Measurements from ENCODE around the gene MAGI2.

Gene MAGI2

GRCh38 chr7:79281426-79281825, 172.0 kb downstream of the MAGI2 start:
- TF ChIP-seq TAF1 (IDR thresholded peaks at IDR 0.05; ENCODE audit: low read depth, low read length) (no peak), POLR2AphosphoS5 (IDR thresholded peaks at IDR 0.05; ENCODE audit: low read depth, low read length) (no peak), PAX5 (IDR thresholded peaks at IDR 0.05; ENCODE audit: insufficient read depth, low read length, severe bottlenecking) (no peak), SPI1 (IDR thresholded peaks at IDR 0.05; ENCODE audit: low read depth, low read length) (no peak), POU2F2 (IDR thresholded peaks at IDR 0.05; ENCODE audit: low read depth, low read length) (no peak)
- DNase-seq (ENCODE audit: insufficient read length, low spot score), result no peak
- no peak for FAIRE-seq

- DNase-seq (ENCODE audit: insufficient read length, low spot score) (no peak), FAIRE-seq (no peak)
- TF ChIP-seq TAF1 (IDR thresholded peaks at IDR 0.05; ENCODE audit: low read depth, low read length), result no peak
- no peak for TF ChIP-seq SPI1 (IDR thresholded peaks at IDR 0.05; ENCODE audit: low read depth, low read length)
- no peak for TF ChIP-seq POLR2AphosphoS5 (IDR thresholded peaks at IDR 0.05; ENCODE audit: low read depth, low read length)
- TF ChIP-seq POU2F2 (IDR thresholded peaks at IDR 0.05; ENCODE audit: low read depth, low read length), result no peak
- no peak for TF ChIP-seq PAX5 (IDR thresholded peaks at IDR 0.05; ENCODE audit: insufficient read depth, low read length, severe bottlenecking)
- TF ChIP-seq POLR2A (IDR thresholded peaks at IDR 0.05; ENCODE audit: low read depth, low read length), result no peak
Observed at GRCh38 chr7:79272938-79273337, 180.5 kb downstream of the MAGI2 start.

- TF ChIP-seq POU2F2 (IDR thresholded peaks at IDR 0.05; ENCODE audit: low read depth, low read length), result no peak
- DNase-seq (ENCODE audit: insufficient read length, low spot score) (no peak), FAIRE-seq (no peak)
Observed at GRCh38 chr7:79272066-79272669, 181.3 kb downstream of the MAGI2 start.

GRCh38 chr7:79268730-79269129, 184.7 kb downstream of the MAGI2 start:
- DNase-seq (ENCODE audit: insufficient read length, low spot score) (no peak), FAIRE-seq (no peak)
- no peak for TF ChIP-seq SPI1 (IDR thresholded peaks at IDR 0.05; ENCODE audit: low read depth, low read length)
- TF ChIP-seq PAX5 (IDR thresholded peaks at IDR 0.05; ENCODE audit: insufficient read depth, low read length, severe bottlenecking), result no peak
- TF ChIP-seq TAF1 (IDR thresholded peaks at IDR 0.05; ENCODE audit: low read depth, low read length), result no peak
- TF ChIP-seq POLR2A (IDR thresholded peaks at IDR 0.05; ENCODE audit: low read depth, low read length), result no peak

- no peak for FAIRE-seq
Observed at GRCh38 chr7:79258826-79259225, 194.6 kb downstream of the MAGI2 start.

GRCh38 chr7:79257959-79258358, 195.5 kb downstream of the MAGI2 start:
- TF ChIP-seq TAF1 (IDR thresholded peaks at IDR 0.05; ENCODE audit: low read depth, low read length), result no peak
- no peak for TF ChIP-seq POLR2A (IDR thresholded peaks at IDR 0.05; ENCODE audit: low read depth, low read length)
- no peak for TF ChIP-seq PAX5 (IDR thresholded peaks at IDR 0.05; ENCODE audit: insufficient read depth, low read length, severe bottlenecking)
- no peak for TF ChIP-seq POU2F2 (IDR thresholded peaks at IDR 0.05; ENCODE audit: low read depth, low read length)
- no peak for TF ChIP-seq POLR2AphosphoS5 (IDR thresholded peaks at IDR 0.05; ENCODE audit: low read depth, low read length)
- no peak for TF ChIP-seq SPI1 (IDR thresholded peaks at IDR 0.05; ENCODE audit: low read depth, low read length)
- FAIRE-seq, result no peak

More at GRCh38 chr7:79258826-79259225, 194.6 kb downstream of the MAGI2 start:
- no peak for TF ChIP-seq POLR2AphosphoS5 (IDR thresholded peaks at IDR 0.05; ENCODE audit: low read depth, low read length)
- no peak for DNase-seq (ENCODE audit: insufficient read length, low spot score)

GRCh38 chr7:79245623-79246249, 207.7 kb downstream of the MAGI2 start:
- DNase-seq (ENCODE audit: insufficient read length, low spot score) (no peak), FAIRE-seq (no peak)
- TF ChIP-seq POLR2A (IDR thresholded peaks at IDR 0.05; ENCODE audit: low read depth, low read length) (no peak), TAF1 (IDR thresholded peaks at IDR 0.05; ENCODE audit: low read depth, low read length) (no peak), PAX5 (IDR thresholded peaks at IDR 0.05; ENCODE audit: insufficient read depth, low read length, severe bottlenecking) (no peak)

More at GRCh38 chr7:79257959-79258358, 195.5 kb downstream of the MAGI2 start:
- DNase-seq (ENCODE audit: insufficient read length, low spot score), result no peak

GRCh38 chr7:79244482-79244881, 209.0 kb downstream of the MAGI2 start:
- DNase-seq (ENCODE audit: insufficient read length, low spot score) (no peak), FAIRE-seq (no peak)
- TF ChIP-seq POU2F2 (IDR thresholded peaks at IDR 0.05; ENCODE audit: low read depth, low read length), result no peak
- no peak for TF ChIP-seq SPI1 (IDR thresholded peaks at IDR 0.05; ENCODE audit: low read depth, low read length)
- TF ChIP-seq POLR2A (IDR thresholded peaks at IDR 0.05; ENCODE audit: low read depth, low read length), result no peak
- TF ChIP-seq PAX5 (IDR thresholded peaks at IDR 0.05; ENCODE audit: insufficient read depth, low read length, severe bottlenecking), result no peak
- no peak for TF ChIP-seq TAF1 (IDR thresholded peaks at IDR 0.05; ENCODE audit: low read depth, low read length)
- TF ChIP-seq POLR2AphosphoS5 (IDR thresholded peaks at IDR 0.05; ENCODE audit: low read depth, low read length), result no peak

GRCh38 chr7:79241288-79242060, 212.0 kb downstream of the MAGI2 start:
- no peak for DNase-seq (ENCODE audit: insufficient read length, low spot score)
- no peak for FAIRE-seq
- TF ChIP-seq POLR2A (IDR thresholded peaks at IDR 0.05; ENCODE audit: low read depth, low read length) (no peak), POLR2AphosphoS5 (IDR thresholded peaks at IDR 0.05; ENCODE audit: low read depth, low read length) (no peak), PAX5 (IDR thresholded peaks at IDR 0.05; ENCODE audit: insufficient read depth, low read length, severe bottlenecking) (no peak), TAF1 (IDR thresholded peaks at IDR 0.05; ENCODE audit: low read depth, low read length) (no peak), POU2F2 (IDR thresholded peaks at IDR 0.05; ENCODE audit: low read depth, low read length) (no peak), SPI1 (IDR thresholded peaks at IDR 0.05; ENCODE audit: low read depth, low read length) (no peak)

GRCh38 chr7:79240413-79240812, 213.1 kb downstream of the MAGI2 start:
- FAIRE-seq, result no peak
- no peak for DNase-seq (ENCODE audit: insufficient read length, low spot score)
- TF ChIP-seq TAF1 (IDR thresholded peaks at IDR 0.05; ENCODE audit: low read depth, low read length), result no peak

Measured in GM12891 (cell line).